SIG-M5 treated with dmso at 0.1 percent for 504 hours (cell line): ENCODE results near the gene CALB2.

Experiments used
- DNase-seq: peaks from one replicate; lab custom pipeline; 2025; ENCODE audit not compliant: unreplicated experiment; lab: John Stamatoyannopoulos, UW

The CALB2 gene

DNA sequence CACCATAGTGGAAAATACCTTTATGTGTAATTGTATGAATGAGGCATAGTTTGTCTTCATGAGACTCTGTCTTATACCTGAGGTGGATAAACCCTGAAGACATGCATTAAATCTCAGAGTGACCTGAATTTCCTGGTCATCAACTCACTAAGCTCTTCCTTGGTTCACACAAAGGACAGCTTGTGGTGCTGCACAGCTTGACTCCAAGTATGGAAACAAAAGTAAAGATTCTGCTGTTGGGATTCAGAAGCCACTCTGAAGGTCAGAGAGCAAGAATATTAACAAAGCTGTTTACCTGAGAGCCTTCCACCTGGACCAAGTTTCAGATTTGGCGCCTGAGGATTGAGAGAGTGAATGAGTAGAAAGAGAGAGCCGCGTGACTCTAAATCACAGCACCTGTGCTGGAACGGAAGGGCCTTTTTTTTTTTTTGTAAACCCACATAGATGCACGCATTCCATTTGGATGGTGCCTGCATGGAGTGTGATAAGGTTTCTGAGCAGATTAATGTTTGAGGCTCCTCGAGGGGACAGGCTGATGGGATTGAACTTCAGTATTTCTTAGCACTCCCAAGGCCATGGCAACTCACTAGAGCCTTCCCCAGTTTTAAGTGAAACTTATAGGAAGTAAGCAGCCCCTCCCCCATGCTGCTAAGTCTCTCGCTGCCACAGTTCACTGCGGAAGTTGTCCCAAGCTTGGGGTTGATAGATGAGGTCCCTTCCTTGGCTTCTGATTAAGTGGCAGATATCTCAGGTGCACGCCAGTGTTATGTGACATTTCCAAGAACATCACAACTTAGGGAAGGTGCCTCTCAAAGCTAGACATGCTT, 28.7 kb downstream of the CALB2 start:
- DNase-seq, result no peak

DNA sequence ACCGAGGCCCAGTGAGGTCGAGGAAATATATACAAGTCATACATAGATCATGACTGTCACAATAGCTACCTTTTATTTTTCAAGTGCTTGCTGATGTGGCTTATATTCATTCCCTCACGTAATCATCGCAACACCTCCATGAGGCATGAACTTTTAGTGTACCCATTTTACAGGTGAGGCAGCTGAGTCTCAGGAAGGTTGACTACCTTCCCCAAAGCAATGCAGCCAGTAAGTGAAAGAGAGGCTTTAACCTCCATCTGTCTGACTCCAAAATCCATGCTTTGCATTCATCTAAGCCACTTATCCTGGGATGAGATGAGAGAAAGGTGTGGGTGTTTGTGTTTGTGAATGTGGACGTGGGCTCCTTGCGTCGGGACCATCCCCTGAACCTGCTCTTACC, 30.8 kb downstream of the CALB2 start:
- DNase-seq, result no peak

DNA sequence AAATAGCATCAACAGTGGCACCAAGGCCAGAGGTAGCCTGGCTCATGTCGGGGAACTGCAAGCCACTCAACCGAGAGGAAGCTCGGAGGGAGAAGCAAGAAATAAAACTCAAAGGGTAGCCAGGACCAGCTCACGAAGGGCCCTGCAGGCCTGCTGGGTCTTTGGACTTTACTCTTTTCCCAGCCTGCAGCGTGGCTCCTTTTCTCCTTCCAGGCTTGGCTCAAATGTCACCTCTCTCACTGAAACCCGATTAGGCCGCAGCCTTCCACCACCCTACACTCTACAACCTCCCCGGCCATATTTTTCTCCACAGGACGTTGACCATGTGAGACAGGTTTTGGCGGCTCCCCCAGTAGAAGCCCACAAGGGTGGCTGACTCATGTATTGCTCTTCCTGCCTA, 38.1 kb downstream of the CALB2 start:
- no peak for DNase-seq

DNA sequence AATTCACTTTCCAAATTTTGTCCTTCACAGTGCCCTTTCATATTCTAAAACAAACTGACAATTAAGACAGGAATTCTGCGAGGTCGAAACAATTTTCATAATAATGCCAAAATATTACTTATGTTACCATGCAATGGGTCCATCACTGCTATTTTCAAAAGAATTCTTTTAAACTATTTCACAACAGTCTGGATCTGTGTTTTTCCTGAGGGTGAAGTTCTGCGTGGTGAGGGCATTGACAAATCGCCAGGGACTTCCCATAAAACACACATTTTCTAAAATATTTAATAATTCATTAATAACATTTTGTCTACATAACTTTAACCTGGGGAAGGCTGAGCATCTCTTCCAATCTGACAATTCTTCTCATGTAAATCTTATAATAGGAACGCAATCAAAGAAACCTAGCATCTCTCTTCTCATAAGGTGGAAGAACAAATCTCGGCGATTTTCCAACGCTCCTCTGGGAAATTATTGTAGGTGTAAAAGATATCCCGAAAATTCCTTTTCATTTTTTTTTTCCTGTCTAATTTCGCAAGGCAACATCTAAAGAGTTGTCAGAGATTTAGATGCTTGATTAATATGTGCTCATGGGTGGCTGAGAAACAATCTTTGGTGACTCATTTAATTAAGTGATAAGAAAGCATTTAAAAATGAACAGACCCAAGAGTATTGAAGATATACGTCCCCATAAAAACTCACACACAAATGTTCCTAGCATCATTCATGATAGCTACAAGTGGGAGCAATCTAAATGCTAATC, 41.5 kb downstream of the CALB2 start:
- DNase-seq, result no peak

DNA sequence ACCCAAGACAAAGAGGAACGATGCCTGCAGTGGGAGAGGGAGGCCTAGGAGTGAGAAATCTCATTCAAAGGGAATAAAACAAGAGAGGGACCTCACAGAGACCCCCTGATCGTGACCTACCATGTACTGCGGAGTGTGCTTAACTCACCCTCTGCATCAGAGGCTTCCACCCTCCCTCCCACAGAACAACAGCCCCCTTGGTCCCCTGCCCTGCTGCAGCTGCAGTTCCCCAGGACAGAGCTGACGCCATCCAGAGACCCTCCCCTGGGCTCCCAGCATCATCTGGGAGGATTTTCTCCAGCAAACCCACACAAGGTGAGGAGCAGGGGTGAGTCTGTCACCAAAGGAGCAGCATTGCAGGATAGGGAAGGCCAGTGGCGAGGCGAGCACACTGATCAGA, 43.5 kb downstream of the CALB2 start:
- no peak for DNase-seq

DNA sequence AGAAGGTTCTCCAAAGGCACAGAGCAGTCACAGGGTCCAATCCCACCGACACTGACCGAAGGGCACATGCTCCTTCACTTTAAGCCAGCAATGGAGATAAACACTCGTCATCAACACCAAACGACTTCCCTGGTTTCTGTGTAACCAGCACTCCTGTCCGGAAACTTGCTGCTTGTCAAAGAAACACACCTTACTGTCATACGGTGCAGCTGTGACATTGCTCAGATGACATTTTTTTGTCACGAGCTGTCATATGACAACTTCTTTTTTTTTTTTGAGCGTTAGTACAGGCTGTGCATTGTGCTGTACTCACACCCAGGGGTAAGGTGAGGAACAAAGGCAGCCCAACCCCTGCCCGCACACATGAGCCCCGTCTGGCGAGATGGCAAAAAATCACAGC, 44.2 kb downstream of the CALB2 start:
- DNase-seq, result no peak

DNA sequence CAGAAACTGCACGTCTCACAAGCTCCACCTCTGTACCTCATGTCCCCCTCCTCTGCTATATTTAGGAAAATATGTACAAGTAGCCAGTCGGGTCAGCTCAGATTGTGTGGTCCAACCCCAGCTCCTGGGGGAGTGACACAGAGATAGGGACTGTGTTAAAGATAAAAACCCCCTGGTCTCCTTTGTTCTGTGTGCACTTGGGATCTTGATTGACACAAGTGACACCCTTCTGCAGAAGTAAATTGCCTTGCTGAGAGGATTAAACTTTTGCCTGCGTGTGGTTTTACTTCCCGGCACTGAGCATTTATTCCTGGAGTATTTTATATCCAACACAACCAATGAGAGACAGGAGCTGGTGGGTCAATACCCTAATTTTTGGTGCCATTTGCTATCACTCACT, 45.8 kb downstream of the CALB2 start:
- no peak for DNase-seq

DNA sequence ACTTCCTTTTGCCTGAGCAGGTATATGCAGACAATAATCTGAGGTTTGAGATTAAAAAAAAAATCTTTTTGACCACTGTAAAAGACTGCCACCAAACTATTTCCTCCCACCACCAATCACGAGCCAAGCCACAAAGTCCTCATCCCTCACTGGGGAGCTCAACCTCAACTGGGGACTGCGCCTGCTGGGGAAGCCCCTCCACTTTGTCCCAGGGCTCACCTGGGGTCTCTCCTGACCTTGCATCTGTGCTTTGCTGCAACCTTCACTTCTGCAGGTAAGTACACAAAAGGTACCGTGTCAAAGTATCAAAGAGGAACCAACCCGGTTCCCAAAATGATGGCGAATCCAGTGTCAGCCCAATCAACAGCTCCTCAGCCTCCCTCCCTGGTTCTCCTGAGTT, 47.8 kb downstream of the CALB2 start:
- no peak for DNase-seq

DNA sequence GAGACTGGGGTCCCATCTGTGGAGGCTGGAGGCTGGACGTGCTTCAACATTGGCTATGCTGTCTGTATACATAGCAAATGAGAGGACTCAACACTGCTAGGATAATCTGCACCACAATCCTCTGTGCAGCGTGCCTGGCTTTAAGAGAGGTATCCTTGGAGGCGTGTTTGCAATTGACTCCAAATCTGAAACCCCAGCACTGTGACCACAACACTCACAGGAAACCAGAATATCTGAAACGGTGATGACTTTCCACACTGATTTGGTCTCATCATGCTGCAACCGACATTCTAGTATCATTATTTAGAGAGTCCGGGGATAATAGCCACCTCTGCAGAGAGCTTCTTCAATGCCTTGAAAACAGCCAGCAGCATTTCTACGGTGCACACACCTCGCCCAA, 48.2 kb downstream of the CALB2 start:
- DNase-seq, result no peak

DNA sequence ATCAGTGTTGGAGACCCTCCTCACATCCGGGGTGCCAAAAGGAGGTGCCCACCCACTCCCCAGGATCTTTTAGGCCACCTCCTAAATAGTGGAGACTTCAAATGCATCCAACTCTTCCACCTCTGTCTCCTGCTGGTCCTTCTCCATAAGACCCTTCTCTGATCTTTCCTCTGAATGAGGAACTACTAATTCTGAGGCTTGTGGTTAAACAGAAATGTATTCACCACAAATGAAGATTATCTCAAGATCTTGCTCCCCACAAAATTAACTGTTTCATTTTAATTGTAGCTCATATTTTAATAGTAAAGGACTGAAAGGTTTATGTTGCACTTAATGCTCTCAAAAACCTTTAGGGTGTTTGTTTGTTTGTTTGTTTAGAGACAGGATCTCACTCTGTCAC, 49.2 kb downstream of the CALB2 start:
- peak; percentile 25 for DNase-seq

DNA sequence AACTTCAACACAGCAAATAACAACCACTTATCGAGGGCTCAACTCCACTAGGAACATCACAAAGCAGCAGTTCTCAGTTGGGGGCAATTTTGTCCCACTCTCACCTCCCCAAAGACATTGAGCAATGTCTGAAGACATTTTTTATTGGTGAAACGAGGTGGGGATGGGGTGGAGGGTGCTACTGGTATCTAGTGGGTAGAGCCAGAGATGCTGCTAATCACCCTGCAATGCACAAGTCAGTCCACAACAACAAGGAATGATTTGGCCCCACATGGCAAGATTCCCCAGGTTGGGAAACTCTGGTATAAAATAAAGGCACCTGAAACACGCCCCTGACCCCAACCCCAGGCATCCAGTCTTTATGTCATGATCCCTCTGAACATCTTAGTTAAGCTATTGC, 50.0 kb downstream of the CALB2 start:
- DNase-seq, result no peak

DNA sequence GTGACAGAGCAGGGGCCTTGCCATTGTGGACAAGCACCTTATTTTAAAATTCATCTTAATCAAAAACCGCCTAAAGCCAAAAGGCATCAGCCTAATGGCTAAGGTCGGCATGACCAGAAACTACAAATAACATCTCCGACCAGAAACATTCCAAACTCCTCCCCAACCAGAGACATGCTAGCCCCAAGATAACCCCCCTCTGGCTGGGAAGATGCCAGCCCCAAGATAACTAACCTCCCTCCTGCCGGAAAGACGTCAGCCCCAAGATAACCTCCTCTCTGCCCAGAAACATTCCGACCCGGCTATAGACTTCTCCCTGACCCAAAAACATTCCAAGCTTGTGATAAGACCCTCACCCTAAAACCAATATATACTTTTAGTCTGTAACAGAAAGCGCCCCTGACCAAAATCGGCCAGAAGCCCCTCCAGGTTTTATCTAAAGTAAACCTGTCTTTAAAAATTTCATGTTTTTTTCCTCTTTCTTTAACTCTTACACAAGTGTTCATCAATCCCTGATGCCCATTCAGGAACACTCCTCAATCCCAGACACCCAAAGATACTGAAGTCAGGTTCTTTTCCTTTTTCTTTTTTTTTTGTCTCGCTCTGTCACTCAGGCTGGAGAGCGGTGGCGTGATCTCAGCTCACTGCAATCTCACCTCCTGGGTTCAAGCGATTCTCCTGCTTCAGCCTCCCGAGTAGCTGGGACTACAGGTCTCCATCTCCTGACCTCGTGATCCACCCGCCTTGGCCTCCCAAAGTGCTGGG, 50.7 kb downstream of the CALB2 start:
- DNase-seq, result no peak

DNA sequence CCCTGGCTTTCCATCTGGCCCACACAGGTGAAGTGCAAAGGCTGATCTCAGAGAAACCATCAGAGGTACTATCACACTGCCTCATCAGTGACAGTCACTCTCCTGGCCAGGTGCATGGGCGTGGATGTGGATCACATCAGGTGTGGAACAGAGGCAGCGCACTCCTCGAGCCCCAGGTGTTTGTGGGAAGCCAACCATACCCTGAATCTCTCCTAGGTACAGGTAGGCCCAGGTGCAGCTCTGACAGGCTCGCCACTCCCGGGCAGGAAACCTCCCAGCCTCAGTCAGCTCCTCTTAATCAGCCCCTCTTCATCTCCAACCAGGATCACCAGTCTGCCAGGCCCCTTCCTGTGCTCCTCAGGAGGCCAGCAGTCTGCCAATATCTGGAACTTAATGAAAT, 51.6 kb downstream of the CALB2 start:
- DNase-seq, result no peak

DNA sequence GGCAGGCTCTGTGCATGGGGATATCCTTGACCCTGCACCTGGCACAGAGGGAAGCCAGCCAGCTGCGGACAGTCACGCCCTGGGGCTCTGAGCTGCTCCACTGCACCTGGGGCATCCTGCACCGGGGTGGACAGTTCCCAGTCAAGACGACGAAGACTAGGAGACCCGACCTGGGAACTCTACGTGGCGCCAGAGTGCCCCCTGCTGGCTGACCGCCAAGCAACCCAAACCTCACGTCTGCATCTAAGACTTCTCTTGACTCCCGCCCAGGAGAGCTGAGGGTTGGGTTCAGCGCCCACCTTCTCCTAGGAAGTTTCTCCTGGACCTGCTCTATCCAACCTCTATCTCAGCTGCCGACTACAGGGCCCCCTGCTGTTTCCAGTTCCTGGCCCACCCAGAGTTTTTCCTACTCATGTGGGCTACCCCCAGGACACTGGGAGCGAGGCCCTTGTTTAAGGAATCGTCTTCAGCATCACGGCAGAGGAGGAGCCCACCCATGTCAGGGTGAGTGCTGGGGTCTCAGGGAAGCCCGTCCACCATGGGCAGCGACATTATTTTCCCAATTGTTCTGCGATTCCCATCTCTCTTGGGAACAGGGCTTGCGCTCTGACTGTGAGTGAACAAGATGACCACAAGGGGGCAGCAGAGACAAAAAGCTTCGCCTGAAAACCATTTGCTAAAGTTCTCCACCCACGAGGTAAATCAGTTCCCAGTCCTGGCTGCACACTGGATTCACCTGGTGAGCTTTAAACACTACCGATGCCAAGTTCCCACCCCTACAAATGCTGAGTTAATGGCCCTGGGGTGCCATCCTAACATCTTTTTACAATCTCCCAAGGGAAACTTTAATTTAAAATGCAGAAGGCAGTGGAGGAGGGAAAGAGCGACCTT, 54.0 kb downstream of the CALB2 start:
- DNase-seq, result peak; percentile 48

DNA sequence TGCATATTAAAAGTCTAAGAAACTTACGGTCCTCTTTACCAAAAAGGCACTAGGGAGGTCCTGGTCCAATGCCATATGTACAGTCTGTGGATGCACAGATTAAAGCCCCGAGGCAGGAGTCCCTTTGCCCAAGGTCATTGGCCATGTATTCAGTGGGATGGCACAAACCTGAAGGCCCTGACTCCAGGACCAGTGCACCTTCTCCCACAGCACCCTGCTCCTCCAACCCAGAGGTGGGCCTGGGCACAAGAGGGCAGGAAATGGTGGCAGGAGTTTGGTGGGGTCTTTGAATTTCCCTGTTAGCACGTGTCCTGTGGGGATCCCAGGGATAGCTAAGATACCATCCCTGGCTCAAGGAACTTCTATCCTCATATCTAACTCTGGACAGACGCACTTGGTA, 54.8 kb downstream of the CALB2 start:
- no peak for DNase-seq

DNA sequence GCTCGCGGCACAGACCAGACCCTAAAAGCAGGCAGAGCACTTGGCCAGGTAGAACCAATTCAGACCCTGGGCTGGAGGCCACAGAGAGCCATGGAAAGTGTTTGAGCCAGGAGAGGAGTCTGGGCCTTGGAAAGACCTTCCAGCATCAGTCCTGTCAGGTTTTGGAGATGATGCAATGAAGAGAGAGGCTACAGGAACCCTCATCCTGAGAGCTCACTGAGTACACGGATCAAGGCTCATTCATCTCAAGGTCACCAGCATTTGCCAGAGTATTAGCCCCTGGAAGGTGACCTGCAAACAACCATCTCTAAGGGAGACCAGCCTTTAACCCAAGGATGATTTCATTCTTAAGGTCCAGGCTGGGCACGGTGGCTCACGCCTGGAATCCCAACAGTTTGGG, 55.5 kb downstream of the CALB2 start:
- no peak for DNase-seq

DNA sequence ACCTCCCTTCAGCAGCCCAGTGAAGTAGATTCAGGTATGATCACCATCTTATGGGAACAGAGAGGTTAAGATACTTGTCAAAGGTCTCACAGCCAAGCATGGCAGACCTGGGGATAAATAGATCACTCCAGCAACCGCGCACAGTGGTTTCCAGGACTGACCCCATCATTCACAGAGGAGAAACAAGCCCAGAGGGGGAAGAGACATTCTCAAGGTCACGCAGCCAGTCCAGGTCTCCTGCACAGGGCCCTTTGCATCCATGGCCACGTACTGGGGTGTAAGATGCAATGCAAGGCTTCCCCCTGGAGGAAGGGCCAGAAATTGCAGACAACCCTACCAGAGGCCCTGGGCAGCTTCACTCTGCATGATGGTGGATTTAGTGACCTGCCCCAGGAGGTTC, 63.4 kb downstream of the CALB2 start:
- DNase-seq, result peak; percentile 27

DNA sequence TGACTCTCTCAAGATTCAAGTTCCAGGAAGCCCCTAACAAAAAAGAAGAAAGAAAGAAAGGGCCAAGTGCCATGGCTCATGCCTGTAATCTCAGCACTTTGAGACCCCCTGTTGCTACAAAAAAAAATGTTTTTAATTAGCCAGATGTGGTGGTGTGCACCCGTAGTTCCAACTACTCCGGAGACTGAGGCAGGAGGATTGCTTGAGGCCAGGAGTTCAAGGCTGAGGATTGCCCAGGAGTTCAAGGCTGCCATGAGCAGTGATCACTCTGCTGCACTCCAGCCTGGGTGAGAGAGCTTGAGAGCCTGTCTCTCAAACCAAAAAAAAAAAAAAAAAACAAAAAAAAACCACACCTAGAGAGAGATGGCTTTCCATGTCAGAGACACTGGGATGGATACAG, 64.5 kb downstream of the CALB2 start:
- DNase-seq, result no peak

DNA sequence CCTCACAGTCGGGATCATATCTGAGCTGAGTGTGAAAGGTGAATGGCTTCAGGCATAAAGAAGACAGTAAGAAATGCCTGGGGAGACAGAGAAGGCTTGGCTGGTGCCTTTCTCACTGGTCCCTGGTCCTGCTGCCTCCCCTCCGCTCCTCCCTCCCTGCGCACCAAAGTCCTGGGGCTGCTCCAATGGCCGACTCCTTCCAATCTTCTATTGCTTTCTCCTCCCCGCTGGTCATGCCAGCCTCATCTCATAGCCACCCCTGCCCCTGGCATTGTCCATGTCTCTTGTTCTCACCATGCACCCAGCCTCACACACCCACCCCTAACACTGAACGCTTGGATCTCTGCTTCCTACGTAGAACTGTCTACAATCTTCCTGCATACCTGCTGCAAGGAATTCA, 65.3 kb downstream of the CALB2 start:
- no peak for DNase-seq

DNA sequence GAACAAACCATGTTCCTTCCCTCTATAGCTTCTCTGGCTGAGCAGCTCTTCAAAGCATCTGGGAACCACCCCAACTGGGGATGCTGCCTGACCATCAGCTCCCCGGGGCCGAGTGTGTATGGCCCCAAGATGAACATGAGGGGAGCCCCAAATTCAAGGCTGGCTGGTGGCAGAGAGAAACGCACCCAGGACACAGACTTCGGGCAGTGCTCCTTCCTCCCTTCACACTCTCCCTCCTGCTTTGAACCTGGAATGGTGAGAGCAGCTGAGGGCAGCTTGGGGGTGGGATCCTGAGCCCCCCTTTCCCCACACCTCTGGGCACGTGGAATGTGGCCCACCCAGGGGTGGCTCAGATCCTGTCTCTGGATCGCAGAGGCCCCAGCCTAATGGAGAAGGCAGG, 66.1 kb downstream of the CALB2 start:
- no peak for DNase-seq

DNA sequence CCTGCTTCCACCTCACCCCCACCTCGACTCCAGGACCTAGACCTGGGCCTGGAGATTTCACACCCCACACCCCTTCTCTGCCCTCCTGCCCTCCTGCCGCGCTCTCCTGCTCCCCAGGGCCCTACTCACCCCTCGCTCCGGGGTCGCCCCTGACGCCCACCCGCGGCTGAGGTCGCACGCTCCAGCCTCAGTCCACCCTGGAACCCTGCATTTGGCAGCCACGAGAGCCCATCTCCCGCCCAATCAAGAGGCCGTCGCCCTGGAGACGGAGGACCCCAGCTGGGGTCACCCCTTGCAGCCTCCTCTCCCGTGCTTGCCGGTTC, 67.2 kb downstream of the CALB2 start:
- DNase-seq, result no peak
